ENCODE measurements around the gene MST1. TPM values are rescaled to one million over a fixed set of nuclear protein-coding genes. Genes with fewer than 3 reads are reported as not detected.

MST1 gene
- total RNA-seq, 1 donor from 2014 or later: 2.2 TPM

DNA sequence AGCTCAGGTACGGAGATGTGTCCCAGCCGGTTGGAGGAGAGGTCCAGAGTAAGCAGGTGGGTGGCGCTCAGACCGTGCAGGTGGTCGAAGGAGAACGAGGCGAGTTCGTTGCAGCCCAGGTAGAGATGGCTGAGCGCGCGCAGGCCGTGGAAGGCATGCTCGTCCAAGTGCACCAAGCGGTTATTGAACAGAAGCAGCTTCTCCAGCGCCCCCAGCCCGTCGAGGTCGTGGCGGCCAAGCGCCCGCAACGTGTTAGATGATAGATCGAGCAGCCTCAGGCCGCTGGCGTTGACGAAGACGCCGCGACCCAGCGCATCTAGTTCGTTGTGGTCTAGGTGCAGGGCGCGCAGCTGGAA lies 29.6 kb upstream of the MST1 start:
- peak; percentile 27 to 28 for DNase-seq (ENCODE audit: low read depth in 2 of 2)

DNA sequence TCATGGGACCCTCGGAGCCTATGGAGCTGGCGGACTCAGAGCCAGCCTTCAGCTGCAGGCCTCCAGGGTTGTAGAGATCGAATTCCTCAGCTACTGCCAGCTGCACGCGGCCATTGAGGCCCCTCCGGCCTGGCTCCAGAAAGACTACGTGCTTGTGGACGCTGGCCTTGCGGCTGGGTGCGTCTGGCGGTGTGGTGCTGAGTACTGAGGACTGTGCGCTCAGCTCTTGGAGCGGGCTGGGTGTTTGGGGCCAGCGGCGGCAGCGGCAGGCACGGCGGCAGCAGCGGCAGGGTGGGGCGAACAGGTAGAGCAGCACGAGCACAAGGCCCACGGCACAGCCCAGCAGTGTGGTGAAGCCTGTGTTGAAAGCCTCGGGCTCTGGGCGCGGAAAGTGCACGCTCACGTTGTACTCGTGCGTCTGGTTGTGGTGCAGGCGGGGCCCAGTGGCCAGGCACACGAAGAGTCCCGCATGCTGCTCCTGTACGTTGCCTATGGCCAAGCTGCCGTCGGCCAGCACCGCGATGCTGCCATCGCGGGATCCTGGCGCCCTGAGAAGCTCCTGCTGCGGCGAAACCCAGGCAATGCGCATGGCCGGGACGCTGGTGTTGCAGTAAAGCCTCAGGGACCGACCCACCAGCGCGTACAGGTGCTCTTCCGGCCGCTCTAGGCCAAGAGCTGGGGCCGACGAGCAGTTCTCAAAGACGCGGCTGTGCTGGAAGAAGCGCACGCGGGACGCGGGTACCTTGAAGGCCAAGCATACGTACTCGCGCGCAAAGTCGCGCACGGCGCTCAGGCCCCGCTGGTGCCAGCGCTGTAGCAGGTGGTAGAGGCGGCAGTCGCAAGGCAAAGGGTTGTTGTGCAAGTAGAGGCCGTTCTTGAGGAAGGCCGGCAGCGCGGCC lies 28.9 kb upstream of the MST1 start:
- DNase-seq (ENCODE audit: low read depth in 2 of 2): peak in 1 of 2 donors; percentile 20

DNA sequence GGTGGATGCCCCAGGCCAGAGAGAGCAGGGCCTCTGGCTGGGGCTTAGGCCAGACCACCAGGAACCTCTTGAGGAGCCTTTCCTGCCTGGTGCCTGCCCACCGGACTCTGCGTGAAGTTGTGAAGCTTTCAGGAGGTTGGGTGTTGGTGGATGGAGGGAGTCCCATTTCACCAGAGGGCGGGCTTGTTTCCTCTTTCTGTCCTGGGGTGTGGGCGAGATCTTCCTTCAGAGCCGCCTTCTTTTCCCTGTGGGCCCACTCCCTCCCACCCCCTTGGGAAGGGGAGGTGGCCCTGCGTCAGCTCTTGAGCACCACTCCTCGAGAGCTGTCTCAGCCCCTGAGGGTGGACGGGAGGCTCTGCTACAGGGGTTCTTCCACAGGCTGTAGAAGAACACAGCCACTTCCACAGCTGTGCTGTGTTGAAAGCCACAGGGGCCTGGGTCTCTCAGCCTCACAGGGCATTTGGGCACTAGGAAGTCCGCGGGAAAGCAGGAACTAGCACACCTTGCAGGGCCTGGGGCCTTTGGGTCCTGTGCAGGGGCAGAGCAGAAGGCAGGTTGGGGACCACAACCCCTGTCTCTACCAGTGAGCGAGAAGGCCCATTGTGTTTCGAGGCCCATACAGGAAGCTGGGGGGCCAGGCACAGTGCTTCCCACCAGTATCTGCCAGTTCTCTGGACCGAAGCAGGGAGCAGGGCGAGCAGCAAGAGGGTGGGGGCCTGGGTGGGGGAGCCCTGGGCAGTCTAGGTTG lies 28.1 kb upstream of the MST1 start:
- no peak for DNase-seq (ENCODE audit: low read depth in 2 of 2)

DNA sequence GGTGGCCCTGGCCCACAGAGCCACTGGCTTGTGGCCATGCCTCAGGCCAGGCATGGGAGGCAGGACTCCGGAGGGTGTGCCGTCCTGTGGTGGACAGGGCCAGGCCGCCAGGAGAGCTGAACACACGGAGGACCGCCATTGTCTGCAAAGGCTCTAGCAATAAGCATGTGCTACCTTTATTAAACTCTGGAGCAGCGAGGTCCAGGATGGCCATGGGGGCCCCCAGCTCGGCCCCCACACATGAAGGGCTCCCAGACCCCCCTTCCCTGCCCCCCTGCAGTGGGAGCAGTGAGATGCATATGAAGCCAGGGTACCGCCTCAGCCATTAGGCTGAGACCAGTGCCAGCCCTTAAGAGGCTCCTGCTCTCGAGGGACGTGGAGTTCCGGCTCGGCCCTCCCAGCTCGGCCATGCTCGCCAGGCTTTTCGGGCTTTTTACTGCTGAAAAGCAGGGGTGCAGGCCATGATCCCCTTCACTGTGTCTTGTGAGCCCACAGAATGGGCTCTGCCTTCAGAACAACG lies 27.5 kb upstream of the MST1 start:
- no peak for DNase-seq (ENCODE audit: low read depth in 2 of 2)

DNA sequence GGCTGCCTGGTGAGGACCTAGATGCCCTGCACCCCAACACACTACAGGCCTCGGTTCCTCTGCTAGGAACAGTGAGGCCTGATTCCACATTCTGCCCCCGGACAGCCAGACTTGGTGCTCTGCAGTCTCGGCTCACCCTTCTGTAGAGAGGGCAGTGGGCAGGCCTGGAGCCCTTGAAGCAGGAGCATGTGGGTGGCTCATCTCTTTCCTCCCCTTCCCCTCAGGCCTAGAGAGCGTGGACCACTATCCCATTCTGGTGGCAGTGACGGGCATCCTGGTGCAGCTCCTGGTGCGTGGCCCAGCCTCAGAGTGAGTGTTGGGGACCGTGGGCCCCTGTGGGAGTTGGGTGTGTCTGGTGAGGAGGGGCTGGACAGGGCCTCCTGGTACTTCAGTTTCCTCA lies 26.9 kb upstream of the MST1 start:
- DNase-seq (ENCODE audit: low read depth in 2 of 2): no peak

DNA sequence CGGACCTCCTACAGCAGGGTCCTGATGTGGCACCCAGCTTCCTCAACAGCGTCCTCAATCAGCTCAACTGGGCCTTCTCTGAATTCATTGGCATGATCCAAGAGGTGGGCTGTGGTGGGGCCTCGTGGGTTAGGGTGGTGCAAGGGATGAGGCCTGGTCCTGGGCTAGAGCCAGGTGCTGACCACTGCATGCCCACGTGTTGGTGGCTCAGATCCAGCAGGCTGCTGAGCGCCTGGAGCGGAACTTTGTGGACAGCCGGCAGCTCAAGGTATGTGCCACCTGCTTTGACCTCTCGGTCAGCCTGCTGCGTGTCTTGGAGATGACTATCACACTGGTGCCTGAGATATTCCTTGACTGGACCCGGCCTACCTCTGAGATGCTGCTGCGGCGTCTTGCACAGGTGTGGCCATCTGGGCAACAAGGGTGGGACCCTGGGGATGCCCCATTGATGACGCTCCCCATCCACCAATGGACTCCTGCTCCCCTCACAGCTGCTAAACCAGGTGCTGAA lies 26.4 kb upstream of the MST1 start:
- no peak for DNase-seq (ENCODE audit: low read depth in 2 of 2)

DNA sequence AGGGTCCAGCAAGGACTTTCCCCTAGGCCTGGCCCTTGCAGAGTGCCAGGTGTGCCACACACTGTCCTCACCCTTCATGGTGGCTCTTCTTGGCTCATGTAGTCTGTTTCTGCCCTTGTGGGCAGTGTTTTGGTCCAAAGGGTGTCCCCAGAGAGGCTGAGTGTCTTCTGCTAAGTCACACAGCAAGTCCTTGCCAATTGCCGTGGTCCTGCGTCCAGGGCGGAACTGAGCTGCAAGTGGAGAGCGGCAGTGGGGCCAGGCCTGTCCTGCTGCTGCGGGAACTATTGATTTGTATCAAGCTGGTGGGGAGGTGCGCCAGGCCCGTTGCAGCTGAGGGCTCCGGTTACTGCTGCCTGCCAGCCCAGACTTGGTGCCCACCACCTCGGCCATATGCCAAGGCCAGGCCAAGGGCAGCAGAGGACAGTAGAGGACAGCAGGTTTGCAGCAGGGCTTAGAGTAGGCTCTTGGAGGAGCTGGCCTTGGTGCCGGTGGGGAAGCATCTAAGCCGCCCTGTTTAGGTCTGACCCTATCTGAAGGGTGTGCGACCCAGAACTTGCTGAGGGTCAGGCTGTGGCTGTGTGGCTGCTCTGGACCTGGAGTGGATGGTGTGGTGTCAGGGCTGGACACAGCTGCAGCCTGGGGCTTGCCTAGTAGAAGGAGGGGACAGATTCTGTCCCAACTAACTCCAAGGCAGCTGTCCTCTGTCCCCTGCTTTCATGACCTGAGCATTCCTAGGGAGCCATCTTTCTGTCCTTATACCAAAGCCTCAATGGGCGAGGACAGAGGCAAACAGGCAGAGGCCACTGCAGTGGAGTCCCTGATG lies 25.7 kb upstream of the MST1 start:
- DNase-seq (ENCODE audit: low read depth in 2 of 2): no peak

DNA sequence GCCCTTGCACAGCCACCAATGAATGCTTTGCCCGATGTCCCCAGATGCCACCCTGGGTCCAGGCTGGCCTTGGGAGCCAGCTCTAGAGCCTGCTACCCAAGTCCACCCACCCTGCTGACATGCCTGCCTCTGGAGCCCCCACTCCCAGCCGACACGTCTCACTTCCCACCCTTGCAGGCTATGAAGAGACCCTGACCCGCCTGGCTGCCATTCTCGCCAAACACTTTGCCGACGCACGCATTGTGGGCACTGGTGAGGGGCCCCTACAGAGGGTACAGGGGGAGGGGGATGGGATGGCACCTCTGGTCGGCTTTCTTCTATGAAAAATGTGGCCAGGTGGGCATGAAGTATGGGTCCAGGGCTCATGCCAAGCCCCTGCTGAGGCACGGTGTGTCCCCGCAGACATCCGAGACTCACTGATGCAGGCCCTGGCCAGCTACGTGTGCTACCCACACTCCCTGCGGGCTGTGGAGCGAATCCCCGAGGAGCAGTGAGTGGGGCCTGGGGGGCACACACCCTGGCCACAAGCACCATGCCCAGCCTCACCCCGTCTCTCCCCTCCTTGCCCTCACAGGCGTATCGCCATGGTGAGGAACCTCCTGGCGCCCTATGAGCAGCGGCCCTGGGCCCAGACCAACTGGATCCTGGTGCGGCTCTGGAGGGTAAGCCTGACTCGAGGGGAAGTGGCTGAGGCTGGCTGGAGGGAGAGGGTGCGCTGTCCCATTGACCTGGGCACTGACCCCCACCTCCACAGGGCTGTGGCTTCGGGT lies 24.2 kb upstream of the MST1 start:
- no peak for DNase-seq (ENCODE audit: low read depth in 2 of 2)

DNA sequence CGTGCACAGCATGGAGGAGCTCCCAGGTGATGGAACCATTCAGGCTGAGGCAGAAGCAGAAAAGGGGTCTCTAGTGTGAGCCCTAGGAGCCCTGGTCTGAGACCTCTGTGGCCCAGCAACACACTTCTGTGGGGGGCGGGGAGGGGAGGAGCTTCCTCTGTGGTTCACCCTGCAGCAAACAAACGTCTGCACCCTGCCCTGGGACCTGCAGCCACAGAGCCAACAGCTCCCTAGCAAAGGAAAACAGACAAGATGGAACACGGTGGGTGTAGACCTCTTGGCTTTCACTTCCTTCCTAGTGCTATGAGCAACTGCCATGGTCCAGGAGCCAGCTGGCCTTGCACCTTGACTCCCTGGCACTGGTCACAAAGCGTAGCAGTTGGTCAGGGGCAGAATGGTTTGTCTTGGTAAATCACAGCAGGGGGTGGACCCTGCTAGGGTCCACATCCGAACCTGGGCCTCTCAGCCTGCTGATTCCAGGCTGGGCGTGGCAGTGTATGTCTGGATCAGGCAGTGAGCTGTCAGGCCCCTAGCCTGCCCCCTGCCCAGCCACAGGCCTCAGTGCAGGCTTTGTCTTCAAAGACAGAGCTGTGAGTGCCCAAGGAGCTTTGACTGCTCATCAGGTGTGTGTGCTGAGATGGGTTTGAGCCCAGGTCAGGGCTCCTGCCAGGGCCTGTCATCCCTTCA lies 23.5 kb upstream of the MST1 start:
- DNase-seq (ENCODE audit: low read depth in 2 of 2): no peak

DNA sequence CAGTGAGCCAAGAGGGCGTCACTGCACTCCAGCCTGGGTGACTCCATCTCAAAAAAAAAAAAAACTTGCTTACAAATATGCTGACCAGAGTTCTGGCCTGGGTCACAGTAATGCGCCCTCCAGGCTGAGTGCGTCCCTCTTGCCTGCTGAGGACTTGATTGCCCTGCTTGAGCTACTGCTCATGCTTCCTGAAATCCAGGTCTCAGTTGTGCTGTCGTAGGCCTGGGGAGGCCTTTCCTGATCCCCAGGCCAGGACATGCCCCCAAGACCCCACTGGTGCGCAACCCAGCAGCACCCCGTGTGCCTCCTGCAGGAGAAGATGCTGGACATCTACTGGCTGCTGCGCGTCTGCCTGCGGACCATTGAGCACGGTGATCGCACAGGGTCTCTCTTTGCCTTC lies 22.9 kb upstream of the MST1 start:
- no peak for DNase-seq (ENCODE audit: low read depth in 2 of 2)

DNA sequence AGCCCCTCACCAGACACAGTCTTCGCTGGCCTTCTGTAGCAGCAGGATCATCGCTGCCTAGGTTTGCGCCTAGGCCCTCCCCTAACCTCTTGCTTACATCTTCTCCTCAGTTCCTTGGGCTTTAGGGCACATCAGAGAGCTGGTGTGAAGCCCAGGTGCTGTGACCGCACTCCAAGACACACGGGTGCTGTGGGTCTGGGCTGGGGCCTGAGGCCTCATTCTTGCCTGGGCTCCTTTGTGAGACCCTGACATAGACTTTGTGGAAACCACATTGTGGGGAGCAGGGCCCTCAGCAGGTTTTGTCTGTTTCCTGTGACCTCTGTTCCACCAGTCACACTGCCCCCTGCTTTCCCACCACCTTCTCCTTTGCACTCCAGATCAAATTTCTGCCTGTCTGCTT lies 22.2 kb upstream of the MST1 start:
- DNase-seq (ENCODE audit: low read depth in 2 of 2): no peak

DNA sequence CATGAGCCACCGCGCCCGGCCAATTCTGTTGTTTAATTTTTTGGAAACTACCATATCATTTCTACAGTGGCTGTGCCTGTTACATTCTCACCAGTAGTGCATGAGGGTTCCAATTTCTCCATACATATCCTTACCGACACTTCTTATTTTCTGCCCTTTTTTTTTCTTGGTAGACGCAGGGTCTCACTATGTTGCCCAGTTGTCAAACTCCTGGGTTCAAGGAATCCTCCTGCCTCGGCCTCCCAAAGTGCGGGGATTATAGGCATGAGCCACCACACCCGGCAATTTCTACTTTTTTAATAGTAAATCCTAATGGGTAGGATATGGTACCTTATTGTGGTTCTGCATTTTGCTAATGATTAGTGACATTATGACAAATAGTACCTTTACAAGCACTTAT lies 20.6 kb upstream of the MST1 start:
- DNase-seq (ENCODE audit: low read depth in 2 of 2): no peak

DNA sequence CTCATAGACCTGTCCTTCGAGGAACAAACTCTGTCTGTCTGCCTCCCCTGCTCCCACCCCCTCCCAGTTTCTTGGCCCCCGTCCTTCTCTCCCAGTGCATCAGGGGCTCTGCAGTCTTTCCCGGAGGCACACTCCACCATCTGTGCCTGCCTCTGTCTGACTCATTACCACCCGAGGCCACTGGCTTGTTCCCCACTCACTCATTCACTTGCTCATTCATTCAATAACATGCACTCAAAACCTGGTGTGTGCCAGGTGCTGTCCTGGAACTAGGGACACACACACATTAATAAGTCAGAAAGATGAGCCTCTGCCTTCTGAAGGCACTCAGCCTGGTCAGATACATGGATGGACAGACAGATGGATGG lies 17.8 kb upstream of the MST1 start:
- no peak for DNase-seq (ENCODE audit: low read depth in 2 of 2)

DNA sequence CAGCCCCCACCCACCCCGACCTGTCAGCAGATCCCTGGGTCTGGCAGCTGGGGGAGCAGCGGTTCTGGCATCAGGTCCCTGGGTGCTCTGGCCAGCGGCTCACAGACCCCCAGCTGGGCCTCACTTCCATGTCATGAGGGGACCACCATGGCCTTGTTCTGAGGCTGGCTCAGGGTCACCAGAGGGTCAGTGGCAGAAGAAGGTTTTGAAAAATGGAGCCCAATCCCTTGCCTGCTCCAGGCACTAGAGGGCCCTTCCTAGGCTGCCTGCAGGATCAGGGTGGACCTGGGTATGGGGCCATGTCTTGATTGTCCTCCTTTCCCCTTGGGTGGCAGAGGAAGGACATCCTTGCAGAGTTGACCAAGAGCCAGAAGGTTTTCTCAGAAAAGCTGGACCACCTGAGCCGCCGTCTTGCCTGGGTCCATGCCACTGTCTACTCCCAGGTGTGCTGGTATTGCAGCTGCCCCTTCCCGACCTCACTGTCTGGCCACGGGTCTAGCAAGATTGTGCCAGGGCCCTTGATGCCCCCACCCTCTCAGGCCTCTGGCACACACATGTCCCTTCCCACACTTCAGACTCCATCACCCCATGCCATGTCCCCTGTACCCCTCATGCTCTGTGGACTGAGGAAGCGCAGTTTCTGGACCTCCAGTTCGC lies 17.3 kb upstream of the MST1 start:
- no peak for DNase-seq (ENCODE audit: low read depth in 2 of 2)

DNA sequence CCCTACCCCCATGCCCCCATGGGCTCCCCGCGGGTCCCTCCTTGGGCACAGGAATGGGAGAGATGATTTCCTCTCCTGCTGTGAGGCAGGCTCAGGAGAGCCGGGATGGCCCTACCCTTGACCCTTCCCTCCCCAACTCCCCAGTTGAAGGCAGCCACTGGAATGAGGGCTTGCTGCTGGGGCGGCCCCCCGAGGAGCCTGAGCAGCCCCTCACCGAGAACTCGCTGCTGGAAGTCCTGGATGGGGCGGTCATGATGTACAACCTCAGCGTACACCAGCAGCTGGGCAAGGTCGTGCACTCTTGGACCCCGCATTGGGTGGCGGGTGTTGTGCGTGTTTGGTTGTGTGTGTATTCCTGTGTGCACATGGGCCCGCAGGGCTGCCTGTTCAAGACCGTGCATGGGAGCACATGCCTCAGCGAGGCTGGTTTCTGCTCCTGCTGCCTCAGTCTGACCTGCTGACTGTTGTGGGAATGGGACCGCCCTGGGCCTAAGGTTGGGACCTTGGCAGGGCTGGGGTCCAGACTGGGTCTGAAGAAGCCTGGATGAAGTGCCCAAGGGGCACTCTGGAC lies 16.2 kb upstream of the MST1 start:
- no peak for DNase-seq (ENCODE audit: low read depth in 2 of 2)

DNA sequence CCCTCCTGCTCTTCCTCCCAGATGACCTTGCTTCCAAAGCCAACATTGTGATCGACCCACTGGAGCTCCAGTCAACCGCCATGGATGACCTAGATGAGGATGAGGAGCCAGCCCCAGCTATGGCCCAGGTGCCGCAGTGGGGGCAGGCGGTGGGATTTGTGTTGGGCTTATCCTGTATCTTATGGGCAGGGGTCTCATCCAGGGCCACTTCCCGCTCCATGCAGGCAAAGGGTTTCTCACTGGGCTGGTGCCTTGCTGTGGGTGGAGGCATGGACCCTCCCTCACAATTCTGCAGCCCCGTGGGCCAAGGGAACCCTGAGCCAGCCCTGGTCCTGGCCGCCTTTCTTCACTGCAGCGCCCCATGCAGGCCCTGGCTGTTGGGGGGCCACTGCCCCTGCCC lies 15.4 kb upstream of the MST1 start:
- DNase-seq (ENCODE audit: low read depth in 2 of 2): no peak

DNA sequence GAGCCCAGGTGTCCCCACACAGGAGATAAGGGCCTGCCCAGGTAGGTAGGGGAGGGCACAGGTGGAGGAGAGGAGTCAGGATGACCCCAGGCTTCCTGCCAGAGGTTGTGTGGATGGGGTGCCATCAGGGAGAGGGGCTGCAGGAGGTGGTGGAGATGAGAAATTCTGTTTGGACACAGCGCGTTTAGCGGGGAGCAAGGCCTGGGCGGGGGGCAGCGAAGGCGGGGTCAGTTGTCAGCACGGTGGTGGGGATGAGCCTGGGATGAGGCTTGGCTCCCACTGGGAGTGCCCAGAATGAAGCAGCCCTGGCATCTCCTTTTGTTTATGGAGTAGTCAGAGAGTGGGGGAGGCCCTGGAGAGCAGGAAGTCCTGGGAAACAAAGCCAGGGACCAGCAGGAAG lies 14.7 kb upstream of the MST1 start:
- DNase-seq (ENCODE audit: low read depth in 2 of 2): peak; percentile 33 to 46

DNA sequence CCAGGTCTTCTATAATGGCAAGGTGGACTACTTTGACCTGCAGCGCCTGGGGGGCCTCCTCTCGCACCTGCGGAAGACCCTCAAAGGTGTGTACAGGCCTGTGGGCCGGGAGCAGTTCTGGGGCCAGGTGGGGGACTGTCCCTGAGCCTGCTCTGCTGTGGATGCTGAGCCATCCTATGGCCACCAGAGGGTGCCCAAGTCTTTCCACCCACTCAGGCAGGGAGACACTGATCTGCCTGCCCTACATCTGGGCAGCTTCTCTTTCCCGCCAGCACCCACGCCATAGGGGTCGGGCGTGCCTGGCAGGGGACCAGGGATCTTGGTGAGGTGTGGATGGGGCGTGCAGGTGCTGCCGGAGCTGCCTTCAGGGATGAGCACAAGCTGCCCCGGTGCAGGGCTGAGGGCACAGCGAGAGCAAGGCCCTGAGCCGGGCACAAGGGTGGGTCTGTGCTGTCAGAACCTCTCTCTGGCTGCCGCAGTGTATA lies 14.2 kb upstream of the MST1 start:
- peak; percentile 74 to 86 for DNase-seq (ENCODE audit: low read depth in 2 of 2)

DNA sequence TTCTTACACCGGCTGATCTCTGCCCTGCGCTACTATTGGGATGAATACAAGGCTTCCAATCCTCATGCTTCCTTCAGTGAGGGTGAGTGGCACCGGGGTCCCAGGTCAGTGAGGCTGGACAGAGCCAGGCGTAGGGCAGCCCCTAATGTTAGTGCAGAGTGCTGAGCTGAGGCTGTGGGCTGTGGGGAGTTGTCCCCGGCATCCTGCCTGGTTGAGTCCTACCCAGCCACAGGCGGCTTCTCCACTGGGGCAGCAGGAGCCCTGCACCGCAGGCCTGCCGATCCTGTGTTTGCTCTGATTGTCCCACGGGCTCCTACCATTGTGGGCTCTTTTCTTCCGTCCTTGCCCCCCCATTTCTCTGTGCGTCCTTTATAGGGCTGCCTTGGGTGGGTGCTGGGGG lies 13.4 kb upstream of the MST1 start:
- DNase-seq (ENCODE audit: low read depth in 2 of 2): no peak
